ENCODE results near the gene RNF227.
"Not testable (repeated sequence)": the region's sequence is repeated elsewhere in the genome, so short reads cannot be mapped to it uniquely, and the experiment has no call there.

RNF227 gene

GRCh38 chr17:7887482-7888183 lies 28.5 kb downstream of the RNF227 start:
- peak; percentile 78 to 94 for DNase-seq

DNA sequence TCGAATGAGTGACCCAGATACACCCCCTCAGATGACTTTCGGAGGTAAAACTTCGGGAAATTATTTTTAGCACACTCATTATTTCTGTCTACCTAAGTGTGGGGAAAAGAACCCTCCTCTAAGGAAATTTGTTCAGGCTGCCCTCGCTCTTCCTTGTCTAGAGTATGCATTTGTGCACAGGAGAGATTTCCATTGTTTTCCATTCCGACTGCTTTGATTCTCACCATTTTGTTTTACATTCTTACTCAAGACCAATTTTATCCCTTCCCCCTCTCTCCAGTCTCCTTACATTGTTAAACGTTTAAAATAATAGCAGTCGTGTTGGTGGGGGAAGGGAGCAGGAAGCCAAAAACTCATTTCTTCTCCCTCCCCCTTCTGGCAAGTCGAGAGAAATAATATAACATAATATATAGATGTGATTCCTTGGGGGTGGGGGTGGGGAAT lies 29.0 kb downstream of the RNF227 start:
- DNase-seq = no peak

DNA sequence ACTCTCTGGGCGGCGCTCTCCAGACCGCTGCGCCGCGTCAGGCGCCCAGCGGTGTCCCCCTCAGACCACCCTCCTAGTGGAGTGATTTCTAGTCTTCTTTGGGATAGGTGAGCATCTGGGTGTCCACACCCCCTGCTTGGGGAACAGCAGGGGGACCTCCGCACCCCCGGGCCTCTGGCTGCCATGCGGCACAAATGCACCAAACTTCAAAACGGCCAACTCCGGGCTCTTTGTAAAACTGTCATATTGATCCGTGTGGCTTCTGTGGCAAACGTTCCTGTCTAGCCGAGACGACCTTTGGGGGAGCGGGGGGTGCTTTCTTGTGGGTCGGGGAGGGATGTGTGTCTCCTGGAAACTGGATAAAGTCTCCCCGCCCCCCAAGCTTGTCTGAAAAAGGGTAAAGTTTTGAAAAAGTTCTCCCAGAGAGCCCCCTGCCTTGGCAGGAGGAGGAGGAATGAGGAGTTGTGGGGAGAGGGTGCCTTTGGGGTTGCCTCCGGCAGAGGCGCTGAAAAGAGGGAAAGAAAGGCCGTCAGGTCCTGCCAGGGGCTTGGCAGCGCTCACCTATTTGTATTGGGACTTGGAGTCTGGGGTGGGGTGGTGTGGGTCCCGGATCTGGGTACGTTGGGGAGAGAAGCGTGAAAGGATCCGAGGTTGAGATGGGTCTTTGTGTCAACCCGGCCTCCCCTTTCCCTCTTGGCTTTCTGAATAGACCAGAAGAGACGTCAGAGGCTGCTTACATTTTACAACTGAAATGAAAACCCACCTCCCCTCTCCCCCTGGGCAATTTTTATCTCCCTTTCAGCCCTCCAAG lies 29.7 kb downstream of the RNF227 start:
- DNase-seq = peak in 1 of 2 experiments; percentile 62

GRCh38 chr17:7885367-7886226 lies 30.5 kb downstream of the RNF227 start:
- peak in 1 of 2 experiments; percentile 62 for DNase-seq

DNA sequence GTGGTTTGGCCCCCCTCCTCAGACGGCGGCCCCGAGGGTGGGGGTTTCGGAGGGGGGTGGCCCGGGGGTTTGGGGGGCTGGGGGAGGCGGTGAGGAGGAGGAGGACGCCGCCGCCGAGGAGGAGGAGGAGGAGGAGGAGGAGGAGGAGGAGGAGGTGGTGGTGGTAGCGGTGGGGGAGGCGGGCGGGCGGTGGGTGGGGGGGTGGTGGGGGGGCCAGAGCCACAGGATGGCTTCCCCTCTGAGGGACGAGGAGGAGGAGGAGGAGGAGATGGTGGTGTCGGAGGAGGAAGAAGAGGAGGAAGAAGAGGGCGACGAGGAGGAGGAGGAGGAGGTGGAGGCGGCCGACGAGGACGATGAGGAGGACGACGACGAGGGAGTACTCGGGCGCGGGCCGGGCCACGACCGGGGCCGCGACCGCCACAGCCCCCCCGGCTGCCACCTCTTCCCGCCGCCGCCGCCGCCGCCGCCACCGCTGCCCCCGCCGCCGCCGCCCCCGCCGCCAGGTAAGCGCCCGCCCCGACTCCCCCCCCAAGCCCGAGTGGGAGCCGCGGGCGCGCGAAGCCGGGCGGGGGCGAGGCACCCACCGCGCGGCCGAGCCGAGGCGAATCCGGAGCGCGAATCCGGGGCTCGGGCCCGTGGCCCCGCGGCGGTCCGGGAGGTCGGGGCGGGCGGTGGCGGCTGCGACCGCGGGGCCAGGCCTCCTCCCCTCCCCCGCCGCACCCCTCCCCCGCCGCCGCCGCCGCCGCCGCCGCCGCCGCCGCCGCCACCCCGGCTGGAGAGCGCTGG lies 31.3 kb downstream of the RNF227 start:
- no peak for DNase-seq

- DNase-seq = peak in 1 of 2 experiments; percentile 15
Measured at GRCh38 chr17:7883781-7884386, 32.2 kb downstream of the RNF227 start.

DNA sequence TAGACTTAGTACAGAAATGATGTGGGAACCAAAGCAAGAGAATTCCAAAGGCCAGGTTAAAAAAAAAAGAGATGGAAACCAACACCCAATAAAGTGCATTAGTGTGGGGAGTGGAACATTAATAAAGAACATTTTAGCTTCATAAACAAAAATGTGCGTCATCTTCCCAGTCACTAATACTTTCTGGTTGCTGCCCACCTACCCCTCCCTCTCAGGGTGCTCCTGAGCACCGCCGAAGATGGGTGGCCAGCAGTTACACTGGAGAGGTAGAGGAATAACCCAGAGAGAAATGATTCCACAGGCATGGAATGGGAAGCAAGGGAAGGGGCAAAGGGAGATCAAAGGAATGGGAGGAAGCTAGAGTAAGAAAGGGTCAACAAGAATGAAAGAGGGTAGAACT lies 33.5 kb downstream of the RNF227 start:
- DNase-seq = no peak

DNA sequence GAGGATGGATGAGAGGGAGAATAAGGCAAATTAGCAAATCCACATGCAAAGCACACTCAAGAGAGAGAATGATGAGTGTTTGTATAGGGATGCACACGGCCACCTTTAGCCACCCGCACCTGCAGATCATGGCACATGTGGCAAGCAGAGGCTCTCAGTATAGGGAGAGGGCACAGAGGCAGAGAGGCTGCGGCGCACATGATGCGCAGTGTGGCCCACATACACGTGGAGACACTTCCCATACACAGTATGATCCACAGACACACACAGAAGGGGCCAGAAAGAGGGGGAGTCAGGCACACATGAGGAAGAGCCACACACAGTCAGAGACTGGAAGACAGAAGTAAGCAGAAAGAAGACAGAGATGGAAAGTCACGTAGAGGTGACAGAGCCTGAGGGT lies 34.0 kb downstream of the RNF227 start:
- no peak for DNase-seq

GRCh38 chr17:7881276-7882054 lies 34.6 kb downstream of the RNF227 start:
- DNase-seq = no peak

GRCh38 chr17:7880076-7880868 lies 35.8 kb downstream of the RNF227 start:
- DNase-seq = no peak

DNA sequence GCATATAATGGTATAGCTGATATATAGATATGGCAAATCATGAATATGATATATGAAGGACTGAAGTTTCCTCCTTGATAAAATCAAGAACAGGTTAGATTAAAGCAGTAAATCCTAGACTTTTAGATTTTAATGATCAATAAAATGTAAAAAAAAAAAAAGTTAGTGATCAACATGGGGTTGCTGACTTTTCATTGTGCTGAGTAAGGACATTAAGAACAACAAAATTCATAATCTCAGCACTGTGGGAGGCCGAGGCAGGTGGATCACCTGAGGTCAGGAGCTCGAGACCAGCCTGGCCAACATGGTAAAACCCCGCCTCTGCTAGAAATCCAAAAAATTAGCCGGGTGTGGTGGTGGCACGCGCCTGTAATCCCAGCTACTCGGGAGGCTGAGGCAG lies 37.9 kb downstream of the RNF227 start:
- no peak for DNase-seq

DNA sequence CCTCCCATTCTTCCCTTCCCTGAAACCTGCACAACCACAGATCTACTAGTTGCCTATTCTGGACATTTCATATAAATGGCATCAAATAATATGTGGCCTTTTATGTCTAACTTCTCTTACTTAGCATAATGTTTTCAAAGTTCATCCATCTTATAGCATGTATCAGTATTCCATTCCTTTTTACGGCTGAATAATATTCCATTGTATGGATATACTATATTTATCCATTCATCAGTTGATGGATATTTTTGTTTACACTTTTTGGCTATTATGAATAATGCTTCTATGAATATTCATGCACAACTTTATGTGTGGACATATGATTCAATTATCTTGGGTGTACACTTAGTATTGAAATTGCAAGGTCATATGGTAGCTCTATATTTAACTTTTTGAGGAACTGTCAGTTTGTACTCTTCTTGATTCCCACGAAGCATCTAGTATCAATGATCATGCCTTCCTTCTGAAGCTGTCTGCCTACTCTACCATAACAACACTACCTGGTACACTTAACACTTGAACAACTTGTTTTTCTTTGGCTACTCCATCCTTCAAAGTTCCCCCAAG lies 40.2 kb downstream of the RNF227 start:
- no peak for DNase-seq

DNA sequence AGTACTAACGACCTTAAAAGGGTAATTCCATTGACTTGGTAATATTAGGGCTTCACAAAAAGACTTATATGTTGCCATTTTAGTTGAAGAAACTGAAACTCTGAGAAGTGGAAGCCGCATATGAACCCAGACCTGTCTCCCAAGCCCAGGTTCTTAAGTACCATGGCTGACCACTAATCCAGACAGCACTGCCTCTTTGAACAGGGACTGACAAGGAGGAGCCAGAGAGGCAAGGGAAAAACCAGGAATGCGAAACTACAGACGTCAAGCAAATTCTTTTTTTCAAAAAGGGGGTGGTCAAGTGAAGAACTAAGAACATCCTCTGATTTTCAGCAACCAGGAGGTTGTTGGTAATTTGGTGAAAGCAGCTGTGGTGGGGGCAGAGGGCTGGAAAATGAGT lies 43.0 kb downstream of the RNF227 start:
- DNase-seq = no peak

DNA sequence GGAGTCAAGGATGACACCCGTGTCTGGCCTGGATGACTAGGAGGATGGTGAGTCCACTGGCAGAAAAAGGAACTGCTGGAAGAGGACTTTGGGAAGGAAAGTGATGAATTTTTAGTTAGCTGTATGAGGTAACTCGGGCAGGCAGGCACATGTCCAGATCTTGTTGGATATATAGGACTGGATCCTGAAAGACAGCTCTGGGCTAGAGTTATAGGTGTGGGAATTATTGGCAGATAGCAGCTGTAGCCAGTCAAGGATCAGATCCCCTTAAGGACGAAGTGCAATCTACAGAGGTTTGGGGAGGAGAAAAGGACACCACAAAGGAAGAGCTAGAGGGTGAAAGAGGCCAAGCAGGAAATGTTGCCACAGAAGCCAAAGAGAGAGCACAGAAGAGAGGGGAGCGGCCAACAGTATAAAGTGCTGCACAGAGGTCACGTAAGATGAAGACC lies 48.2 kb downstream of the RNF227 start:
- no peak for DNase-seq

DNA sequence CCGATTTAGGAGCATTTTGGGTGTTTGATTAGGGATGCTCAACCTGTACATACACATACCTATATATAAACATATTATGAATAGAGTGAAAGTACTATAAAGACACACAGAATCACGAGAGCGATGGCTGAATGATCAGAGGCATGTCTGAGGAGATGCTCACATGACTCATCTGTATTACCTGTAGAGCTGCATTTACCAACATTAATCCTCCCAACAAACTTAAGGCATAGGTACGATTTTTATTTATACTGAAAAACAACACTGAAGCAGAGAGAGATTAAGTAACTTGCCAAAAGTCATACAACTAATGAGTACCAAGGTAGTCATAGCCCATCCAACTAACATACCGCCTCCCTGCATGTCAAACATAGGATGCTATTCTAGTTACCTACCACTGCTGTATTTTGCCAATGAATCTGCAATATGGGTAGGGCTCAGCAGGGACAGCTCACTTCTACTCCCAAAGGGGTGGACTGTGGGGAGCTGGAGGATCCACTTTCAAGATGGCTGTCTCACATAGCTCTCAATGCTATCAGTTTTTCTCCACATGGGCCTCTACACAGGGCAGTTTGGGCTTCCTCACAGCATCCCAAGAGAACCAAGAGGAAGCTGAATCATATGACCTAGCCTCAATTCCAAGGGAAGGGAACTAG lies 51.0 kb downstream of the RNF227 start:
- no peak for DNase-seq

DNA sequence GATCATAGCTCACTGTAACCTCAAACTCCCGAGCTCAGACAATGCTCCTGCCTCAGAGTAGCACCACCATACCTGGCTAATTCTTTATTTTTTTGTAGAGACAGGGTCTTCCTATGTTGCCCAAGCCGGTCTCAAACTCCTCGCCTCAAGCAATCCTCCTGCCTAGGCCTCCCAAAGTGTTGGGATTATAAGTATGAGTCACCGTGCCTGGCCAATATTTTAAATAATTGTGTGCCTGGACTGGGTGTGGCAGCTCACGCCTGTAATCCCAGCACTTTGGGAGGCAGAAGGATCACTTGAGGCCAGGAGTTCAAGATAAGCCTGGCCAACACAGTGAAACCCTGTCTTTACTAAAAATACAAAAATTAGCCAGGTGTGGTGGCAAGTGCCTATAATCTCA lies 51.7 kb downstream of the RNF227 start:
- not testable (repeated sequence) for DNase-seq
